ENCODE measurements around the gene PITX1.

Gene PITX1

GRCh38 chr5:135071311-135071710, 37.3 kb upstream of the PITX1 start (continued):
- TF ChIP-seq, protein P1, sequence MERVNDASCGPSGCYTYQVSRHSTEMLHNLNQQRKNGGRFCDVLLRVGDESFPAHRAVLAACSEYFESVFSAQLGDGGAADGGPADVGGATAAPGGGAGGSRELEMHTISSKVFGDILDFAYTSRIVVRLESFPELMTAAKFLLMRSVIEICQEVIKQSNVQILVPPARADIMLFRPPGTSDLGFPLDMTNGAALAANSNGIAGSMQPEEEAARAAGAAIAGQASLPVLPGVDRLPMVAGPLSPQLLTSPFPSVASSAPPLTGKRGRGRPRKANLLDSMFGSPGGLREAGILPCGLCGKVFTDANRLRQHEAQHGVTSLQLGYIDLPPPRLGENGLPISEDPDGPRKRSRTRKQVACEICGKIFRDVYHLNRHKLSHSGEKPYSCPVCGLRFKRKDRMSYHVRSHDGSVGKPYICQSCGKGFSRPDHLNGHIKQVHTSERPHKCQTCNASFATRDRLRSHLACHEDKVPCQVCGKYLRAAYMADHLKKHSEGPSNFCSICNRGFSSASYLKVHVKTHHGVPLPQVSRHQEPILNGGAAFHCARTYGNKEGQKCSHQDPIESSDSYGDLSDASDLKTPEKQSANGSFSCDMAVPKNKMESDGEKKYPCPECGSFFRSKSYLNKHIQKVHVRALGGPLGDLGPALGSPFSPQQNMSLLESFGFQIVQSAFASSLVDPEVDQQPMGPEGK (CRISPR knock-in tag; IDR thresholded peaks at IDR 0.05; ENCODE audit: borderline replicate concordance), result no peak
- no peak for TF ChIP-seq ZFP30 (CRISPR knock-in tag; IDR thresholded peaks at IDR 0.05)

- TF ChIP-seq, protein P2, sequence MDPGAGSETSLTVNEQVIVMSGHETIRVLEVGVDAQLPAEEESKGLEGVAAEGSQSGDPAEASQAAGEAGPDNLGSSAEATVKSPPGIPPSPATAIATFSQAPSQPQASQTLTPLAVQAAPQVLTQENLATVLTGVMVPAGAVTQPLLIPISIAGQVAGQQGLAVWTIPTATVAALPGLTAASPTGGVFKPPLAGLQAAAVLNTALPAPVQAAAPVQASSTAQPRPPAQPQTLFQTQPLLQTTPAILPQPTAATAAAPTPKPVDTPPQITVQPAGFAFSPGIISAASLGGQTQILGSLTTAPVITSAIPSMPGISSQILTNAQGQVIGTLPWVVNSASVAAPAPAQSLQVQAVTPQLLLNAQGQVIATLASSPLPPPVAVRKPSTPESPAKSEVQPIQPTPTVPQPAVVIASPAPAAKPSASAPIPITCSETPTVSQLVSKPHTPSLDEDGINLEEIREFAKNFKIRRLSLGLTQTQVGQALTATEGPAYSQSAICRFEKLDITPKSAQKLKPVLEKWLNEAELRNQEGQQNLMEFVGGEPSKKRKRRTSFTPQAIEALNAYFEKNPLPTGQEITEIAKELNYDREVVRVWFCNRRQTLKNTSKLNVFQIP (CRISPR knock-in tag; IDR thresholded peaks at IDR 0.05; ENCODE audit: borderline replicate concordance, low read depth), result no peak
- TF ChIP-seq ZNF8 (CRISPR knock-in tag; IDR thresholded peaks at IDR 0.05) (no peak), TOX (CRISPR knock-in tag; IDR thresholded peaks at IDR 0.05; ENCODE audit: borderline replicate concordance) (no peak), ZFP3 (CRISPR knock-in tag; IDR thresholded peaks at IDR 0.05) (no peak), TCF4 (CRISPR knock-in tag; IDR thresholded peaks at IDR 0.05; ENCODE audit: borderline replicate concordance) (no peak), SNAI2 (CRISPR knock-in tag; IDR thresholded peaks at IDR 0.05) (no peak), ISL1 (CRISPR knock-in tag; IDR thresholded peaks at IDR 0.05) (no peak), ZFP30 (CRISPR knock-in tag; IDR thresholded peaks at IDR 0.05) (no peak), PPARA (CRISPR knock-in tag; IDR thresholded peaks at IDR 0.05; ENCODE audit: borderline replicate concordance) (no peak), ZNF565 (CRISPR knock-in tag; conservative IDR thresholded peaks at IDR 0.05; ENCODE audit: low read depth) (no peak), OSR1 (CRISPR knock-in tag; IDR thresholded peaks at IDR 0.05) (no peak), CSDC2 (CRISPR knock-in tag; IDR thresholded peaks at IDR 0.05) (no peak), ARNTL (CRISPR knock-in tag; IDR thresholded peaks at IDR 0.05; ENCODE audit: borderline replicate concordance, low read depth) (no peak), RARB (CRISPR knock-in tag; IDR thresholded peaks at IDR 0.05) (no peak)
- TF ChIP-seq, protein P3, sequence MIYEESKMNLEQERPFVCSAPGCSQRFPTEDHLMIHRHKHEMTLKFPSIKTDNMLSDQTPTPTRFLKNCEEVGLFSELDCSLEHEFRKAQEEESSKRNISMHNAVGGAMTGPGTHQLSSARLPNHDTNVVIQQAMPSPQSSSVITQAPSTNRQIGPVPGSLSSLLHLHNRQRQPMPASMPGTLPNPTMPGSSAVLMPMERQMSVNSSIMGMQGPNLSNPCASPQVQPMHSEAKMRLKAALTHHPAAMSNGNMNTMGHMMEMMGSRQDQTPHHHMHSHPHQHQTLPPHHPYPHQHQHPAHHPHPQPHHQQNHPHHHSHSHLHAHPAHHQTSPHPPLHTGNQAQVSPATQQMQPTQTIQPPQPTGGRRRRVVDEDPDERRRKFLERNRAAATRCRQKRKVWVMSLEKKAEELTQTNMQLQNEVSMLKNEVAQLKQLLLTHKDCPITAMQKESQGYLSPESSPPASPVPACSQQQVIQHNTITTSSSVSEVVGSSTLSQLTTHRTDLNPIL (CRISPR knock-in tag; IDR thresholded peaks at IDR 0.05; ENCODE audit: low read depth), result no peak
- TF ChIP-seq, protein P1 (CRISPR knock-in tag; IDR thresholded peaks at IDR 0.05; ENCODE audit: borderline replicate concordance), result no peak
- no peak for ATAC-seq
These were observed 36.0 kb upstream of the PITX1 start for GRCh38 chr5:135069895-135070657.

- ATAC-seq, result no peak
- TF ChIP-seq ZNF70 (CRISPR knock-in tag; IDR thresholded peaks at IDR 0.05) (no peak), OSR1 (CRISPR knock-in tag; IDR thresholded peaks at IDR 0.05) (no peak), GLIS3 (CRISPR knock-in tag; IDR thresholded peaks at IDR 0.05) (no peak), ZNF565 (CRISPR knock-in tag; conservative IDR thresholded peaks at IDR 0.05; ENCODE audit: low read depth) (no peak), TOX (CRISPR knock-in tag; IDR thresholded peaks at IDR 0.05; ENCODE audit: borderline replicate concordance) (no peak), TCF4 (CRISPR knock-in tag; IDR thresholded peaks at IDR 0.05; ENCODE audit: borderline replicate concordance) (no peak), CSDC2 (CRISPR knock-in tag; IDR thresholded peaks at IDR 0.05) (no peak), TSHZ2 (CRISPR knock-in tag; IDR thresholded peaks at IDR 0.05) (no peak), BACH2 (CRISPR knock-in tag; IDR thresholded peaks at IDR 0.05; ENCODE audit: borderline replicate concordance) (no peak), ZFP3 (CRISPR knock-in tag; IDR thresholded peaks at IDR 0.05) (no peak), SNAI2 (CRISPR knock-in tag; IDR thresholded peaks at IDR 0.05) (no peak)
- TF ChIP-seq, protein P3 (CRISPR knock-in tag; IDR thresholded peaks at IDR 0.05; ENCODE audit: low read depth), result no peak
- TF ChIP-seq, protein P2 (CRISPR knock-in tag; IDR thresholded peaks at IDR 0.05; ENCODE audit: borderline replicate concordance, low read depth), result no peak
These were observed 35.2 kb upstream of the PITX1 start for GRCh38 chr5:135069016-135069770.
